Trophoblast cell (in vitro differentiated cells and primary cell): ENCODE data around the gene RASSF4.

Experiments
- DNase-seq, 2 donors: peaks; one replicate each; pipeline ENCODE4 v3.0.0-alpha.2; 2016
- H2AFZ ChIP-seq: 2 replicates; pipeline ENCODE4 v1.6.1; 2013; ENCODE audit warnings: low read length, moderate library complexity, mild to moderate bottlenecking; ENCODE audit not compliant: insufficient read depth, poor library complexity
- H2AK5ac ChIP-seq: 2 replicates; pipeline ENCODE4 v1.6.1; 2013; ENCODE audit warnings: mild to moderate bottlenecking, low read length
- H2BK120ac ChIP-seq: 2 replicates; pipeline ENCODE4 v1.6.1; 2013; ENCODE audit warnings: low read length, mild to moderate bottlenecking, moderate library complexity; ENCODE audit not compliant: insufficient read depth, poor library complexity
- H2BK12ac ChIP-seq: 2 replicates; pipeline ENCODE4 v1.6.1; 2013; ENCODE audit warnings: mild to moderate bottlenecking, low read length, moderate library complexity
- H2BK5ac ChIP-seq: 2 replicates; pipeline ENCODE4 v1.6.1; 2013; ENCODE audit warnings: low read length, low read depth, moderate library complexity, mild to moderate bottlenecking; ENCODE audit not compliant: poor library complexity
- H3K14ac ChIP-seq: 2 replicates; pipeline ENCODE4 v1.6.1; 2013; ENCODE audit warnings: mild to moderate bottlenecking, low read length
- H3K18ac ChIP-seq: 2 replicates; pipeline ENCODE4 v1.6.1; 2013; ENCODE audit warnings: mild to moderate bottlenecking, low read length
- H3K23ac ChIP-seq: 2 replicates; pipeline ENCODE4 v1.6.1; 2013; ENCODE audit warnings: low read length
- H3K27ac ChIP-seq: 2 replicates; pipeline ENCODE4 v1.5.1; 2013; ENCODE audit warnings: low read depth, mild to moderate bottlenecking, inconsistent platforms, low read length, moderate library complexity
- H3K27me3 ChIP-seq: 2 replicates; pipeline ENCODE4 v1.6.1; 2013; ENCODE audit warnings: inconsistent platforms, mild to moderate bottlenecking, low read length, moderate library complexity; ENCODE audit not compliant: insufficient read depth
- H3K36me3 ChIP-seq, 2 experiments: 1 replicate in 1 of 2; 2 replicates in 1 of 2; pipeline ENCODE4 v1.6.1; 2013; ENCODE audit warnings: low read length in 2 of 2, mild to moderate bottlenecking in 2 of 2, moderate library complexity in 1 of 2; ENCODE audit not compliant: insufficient read depth in 2 of 2, control insufficient read depth in 1 of 2
- H3K4ac ChIP-seq: 2 replicates; pipeline ENCODE4 v1.6.1; 2013; ENCODE audit warnings: low read depth, mild to moderate bottlenecking, low read length, moderate library complexity
- H3K4me1 ChIP-seq, 2 experiments: 1 replicate in 1 of 2; 2 replicates in 1 of 2; pipeline ENCODE4 v1.6.1; 2013; ENCODE audit warnings: low read length in 2 of 2, mild to moderate bottlenecking in 2 of 2, moderate library complexity in 1 of 2; ENCODE audit not compliant: insufficient read depth in 2 of 2, control insufficient read depth in 1 of 2
- H3K4me2 ChIP-seq: 2 replicates; pipeline ENCODE4 v1.6.1; 2013; ENCODE audit warnings: inconsistent platforms, mild to moderate bottlenecking, low read length, moderate library complexity
- H3K4me3 ChIP-seq: 2 replicates; pipeline ENCODE4 v1.5.1; 2013; ENCODE audit warnings: mild to moderate bottlenecking, low read depth, low read length, inconsistent platforms
- H3K79me1 ChIP-seq: one replicate; pipeline ENCODE4 v1.6.1; 2013; ENCODE audit warnings: low read length
- H3K79me2 ChIP-seq: 2 replicates; pipeline ENCODE4 v1.6.1; 2013; ENCODE audit warnings: low read length, mild to moderate bottlenecking; ENCODE audit not compliant: control insufficient read depth, insufficient read depth, poor library complexity
- H3K9ac ChIP-seq: 2 replicates; pipeline ENCODE4 v1.6.1; 2013; ENCODE audit warnings: mild to moderate bottlenecking, low read length
- H3K9me3 ChIP-seq: 2 replicates; pipeline ENCODE4 v1.6.1; 2013; ENCODE audit warnings: low read depth, mild to moderate bottlenecking, control low read depth, inconsistent platforms, low read length; ENCODE audit not compliant: insufficient read depth
- H4K12ac ChIP-seq: 2 replicates; pipeline ENCODE4 v1.6.1; 2013; ENCODE audit warnings: low read depth, mild to moderate bottlenecking, low read length, moderate library complexity
- H4K8ac ChIP-seq: 2 replicates; pipeline ENCODE4 v1.6.1; 2013; ENCODE audit warnings: low read depth, mild to moderate bottlenecking, low read length, moderate library complexity
- H4K91ac ChIP-seq: one replicate; pipeline ENCODE4 v1.6.1; 2013; ENCODE audit warnings: low read depth, mild to moderate bottlenecking, low read length, moderate library complexity
- WGBS: extraction: QIAGEN DNeasy Blood & Tissue Kit; methylation state at CpG from one replicate; pipeline ENCODE4 v1.1.7; 2013; ENCODE audit warnings: missing lambda C conversion rate; ENCODE audit not compliant: insufficient read length, insufficient coverage; ENCODE audit errors: extremely low coverage; 5-methylcytosine and 5-hydroxymethylcytosine counted together

The RASSF4 gene

DNA sequence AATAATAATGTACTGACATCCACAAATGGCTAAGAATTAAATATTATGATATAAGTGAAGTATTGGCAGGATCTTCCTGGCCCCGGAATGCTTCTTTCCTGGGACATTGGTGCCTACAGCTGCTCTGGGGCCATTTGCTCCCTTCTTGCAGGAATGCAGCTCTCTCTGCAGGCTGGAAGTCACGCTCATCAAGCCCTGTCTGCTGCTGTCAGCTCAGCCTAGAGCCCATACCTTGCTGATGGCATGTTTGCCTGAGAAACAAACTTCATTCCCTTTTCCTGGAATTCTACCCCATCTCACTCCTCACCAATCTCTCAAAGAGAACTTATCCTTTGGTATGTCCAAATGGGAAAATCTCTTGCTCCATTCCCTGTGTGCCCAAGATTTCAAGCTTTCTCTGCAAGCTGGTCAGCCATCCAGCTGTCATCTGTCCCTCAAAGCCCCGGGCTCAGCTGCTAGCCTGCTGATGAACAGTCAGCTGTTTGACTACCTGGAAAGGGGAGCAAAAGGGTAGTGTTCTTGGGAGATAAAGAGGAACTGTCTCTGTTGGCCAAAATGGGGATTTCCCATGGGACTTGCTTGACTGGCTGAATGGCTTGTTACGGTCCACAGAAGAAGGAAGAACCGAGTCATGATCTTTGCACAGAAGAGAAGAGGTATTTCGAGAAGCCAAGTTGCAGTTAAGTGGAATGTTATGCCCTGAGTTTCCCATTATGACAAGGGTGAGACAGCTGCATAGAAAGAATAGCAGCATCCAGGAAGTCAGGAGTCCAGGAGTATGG lies 12.0 kb upstream of the RASSF4 start:
- H3K4me2 ChIP-seq, result no peak overlapping the region
- no peak overlapping the region for H2AFZ ChIP-seq
- H2BK12ac ChIP-seq, result no peak overlapping the region
- no peak overlapping the region for H3K4me3 ChIP-seq
- no peak overlapping the region for H4K12ac ChIP-seq
- no peaks in the 10 kb centered on the region for H3K36me3 ChIP-seq
- H3K23ac ChIP-seq, result no peak overlapping the region
- H3K79me1 ChIP-seq, result peaks cover 12% of the 10 kb centered on the region
- H3K14ac ChIP-seq, result no peak overlapping the region
- no peaks in the 10 kb centered on the region for H3K9me3 ChIP-seq
- no peak overlapping the region for H4K8ac ChIP-seq
- no CpG with 5 or more reads among the region's 6 CpGs for WGBS
- no peak overlapping the region for H3K18ac ChIP-seq
- no peak overlapping the region for H2AK5ac ChIP-seq
- H2BK5ac ChIP-seq, result no peak overlapping the region
- H3K27me3 ChIP-seq, result no peaks in the 10 kb centered on the region
- no peak overlapping the region for H4K91ac ChIP-seq
- H3K9ac ChIP-seq, result no peak overlapping the region
- H3K27ac ChIP-seq, result no peak overlapping the region
- H3K4ac ChIP-seq, result no peak overlapping the region
- H3K79me2 ChIP-seq, result no peaks in the 10 kb centered on the region
- peak; percentile 81 to 91 for DNase-seq
- H3K4me1 ChIP-seq, result peaks cover 15 to 28% of the 10 kb centered on the region in 2 experiments
- H2BK120ac ChIP-seq, result no peak overlapping the region

- H3K9me3 ChIP-seq, result no peaks in the 10 kb centered on the region
- no peak overlapping the region for H3K27ac ChIP-seq
- no peak overlapping the region for H3K4me3 ChIP-seq
- no peak overlapping the region for H3K18ac ChIP-seq
- no peak overlapping the region for H3K23ac ChIP-seq
- H2AK5ac ChIP-seq, result no peak overlapping the region
- no peaks in the 10 kb centered on the region for H3K27me3 ChIP-seq
- H2BK12ac ChIP-seq, result no peak overlapping the region
- H4K91ac ChIP-seq, result no peak overlapping the region
- no peak overlapping the region for H4K8ac ChIP-seq
- no peak overlapping the region for H2BK120ac ChIP-seq
- no peak overlapping the region for H3K14ac ChIP-seq
- no peak for DNase-seq
- WGBS, result no CpG with 5 or more reads among the region's 1 CpG
- no peaks in the 10 kb centered on the region for H3K36me3 ChIP-seq
- no peaks in the 10 kb centered on the region for H3K79me2 ChIP-seq
- H3K4me2 ChIP-seq, result no peak overlapping the region
- no peak overlapping the region for H4K12ac ChIP-seq
- no peak overlapping the region for H2AFZ ChIP-seq
- H2BK5ac ChIP-seq, result no peak overlapping the region
- no peak overlapping the region for H3K9ac ChIP-seq
- H3K4ac ChIP-seq, result no peak overlapping the region
- H3K79me1 ChIP-seq, result peaks cover 16% of the 10 kb centered on the region
- H3K4me1 ChIP-seq, result peaks cover 18 to 34% of the 10 kb centered on the region in 2 experiments
Observed at GRCh38 chr10:44948642-44949041, 11.0 kb upstream of the RASSF4 start.

- Histone ChIP-seq H4K91ac (no peak overlapping the region), H3K4me3 (no peak overlapping the region), H3K9ac (no peak overlapping the region), H3K23ac (no peak overlapping the region), H2AFZ (no peak overlapping the region), H4K12ac (no peak overlapping the region), H3K14ac (no peak overlapping the region), H3K4me2 (no peak overlapping the region), H2BK5ac (no peak overlapping the region), H2BK120ac (no peak overlapping the region), H3K27me3 (no peaks in the 10 kb centered on the region), H3K79me2 (no peaks in the 10 kb centered on the region), H4K8ac (no peak overlapping the region), H3K4ac (no peak overlapping the region), H3K18ac (no peak overlapping the region), H2AK5ac (no peak overlapping the region), H3K9me3 (no peaks in the 10 kb centered on the region), H2BK12ac (no peak overlapping the region), H3K79me1 (peaks cover 16% of the 10 kb centered on the region), H3K27ac (no peak overlapping the region), H3K4me1 (peaks cover 18 to 34% of the 10 kb centered on the region in 2 experiments), H3K36me3 (no peaks in the 10 kb centered on the region)
- no CpG with 5 or more reads among the region's 5 CpGs for WGBS
- DNase-seq, result peak; percentile 78 to 90
Observed at GRCh38 chr10:44949127-44949802, 10.3 kb upstream of the RASSF4 start.

GRCh38 chr10:44949915-44950314 lies 9.7 kb upstream of the RASSF4 start:
- H3K4ac ChIP-seq, result no peak overlapping the region

More at GRCh38 chr10:44949915-44950314, 9.7 kb upstream of the RASSF4 start:
- Histone ChIP-seq H3K79me2 (no peaks in the 10 kb centered on the region), H4K91ac (peak overlapping the region; percentile 0), H3K4me3 (no peak overlapping the region), H3K27ac (no peak overlapping the region), H3K27me3 (no peaks in the 10 kb centered on the region), H2BK12ac (peak overlapping the region; percentile 47), H2BK5ac (no peak overlapping the region), H3K23ac (no peak overlapping the region), H2AFZ (no peak overlapping the region), H3K9me3 (no peaks in the 10 kb centered on the region), H3K4me1 (peaks cover 18 to 34% of the 10 kb centered on the region in 2 experiments), H3K36me3 (no peaks in the 10 kb centered on the region), H3K79me1 (peaks cover 16% of the 10 kb centered on the region), H3K4me2 (no peak overlapping the region), H3K9ac (no peak overlapping the region), H4K8ac (no peak overlapping the region), H3K18ac (peak overlapping the region; percentile 22), H4K12ac (no peak overlapping the region), H3K14ac (peak overlapping the region; percentile 12), H2AK5ac (no peak overlapping the region), H2BK120ac (no peak overlapping the region)
- no peak for DNase-seq
- WGBS, result no CpG with 5 or more reads among the region's 3 CpGs
